Esophagus squamous epithelium (tissue), 5 donors: Measurements from ENCODE around the gene MBP. TPM values are rescaled to one million over a fixed set of nuclear protein-coding genes. Genes with fewer than 3 reads are reported as not detected.

ENCODE experiments used
- DNase-seq: peaks from one replicate; lab custom pipeline; 2025; lab: John Stamatoyannopoulos, UW
- H3K27ac ChIP-seq, 4 donors: fragments of 200-600 bp; sonication (generic); one replicate each; pipeline ENCODE4 v1.5.1; 2016 to 2019; ENCODE audit warnings: mild to moderate bottlenecking in 1 of 4
- H3K27me3 ChIP-seq, 4 donors: fragments of 200-600 bp; sonication (generic); 1 replicate in 3 of 4; 2 replicates in 1 of 4; pipeline versions ENCODE4 v1.5.1 to v1.6.0; 2017 to 2021; ENCODE audit warnings: antibody characterized with exemption in 1 of 4
- H3K36me3 ChIP-seq, 3 donors: fragments of 200-600 bp; sonication (generic); one replicate each; pipeline ENCODE4 v1.5.1; 2016 to 2019
- H3K4me1 ChIP-seq, 3 donors: fragments of 200-600 bp; sonication (generic); one replicate each; pipeline ENCODE4 v1.5.1; 2017 to 2019
- H3K4me3 ChIP-seq, 4 donors: fragments of 200-600 bp; sonication (generic); 1 replicate in 3 of 4; 2 replicates in 1 of 4; pipeline ENCODE4 v1.5.1; 2016 to 2019; ENCODE audit warnings: mild to moderate bottlenecking in 2 of 4, moderate library complexity in 1 of 4
- H3K9me3 ChIP-seq, 3 donors: fragments of 200-600 bp; sonication (generic); one replicate each; pipeline ENCODE4 v1.5.1; 2016 to 2019
- CTCF ChIP-seq, 6 experiments: fragments of 450-650 bp in 4 of 6; fragments of 200-600 bp in 2 of 6; sonication (generic) in 2 of 6; IDR thresholded peaks; one replicate each; pipeline ENCODE4 v1.5.1; 2016 to 2019; ENCODE audit warnings: antibody characterized with exemption in 6 of 6, mild to moderate bottlenecking in 4 of 6, moderate library complexity in 4 of 6
- POLR2A ChIP-seq, 4 donors: fragments of 450-650 bp; IDR thresholded peaks; one replicate each; pipeline ENCODE4 v1.6.1; 2017; ENCODE audit warnings: antibody characterized with exemption in 4 of 4, mild to moderate bottlenecking in 4 of 4, moderate library complexity in 3 of 4
- WGBS, 2 donors: methylation state at CpG; one replicate each; pipeline ENCODE4 v1.1.5; 2018; 5-methylcytosine and 5-hydroxymethylcytosine counted together
- intact Hi-C: fragments of 100-400 bp; cut with DNase I; formaldehyde crosslinking; loops from one replicate; pipeline ENCODE4 v1.15.0; 2022
- total RNA-seq, 4 donors: library from RNA; depleted of rRNA; stranded (reverse); fragments of >200 nt; gene quantifications; one replicate each; pipeline ENCODE4 v1.1.0, GENCODE V29; 2016
- donor health status: DM: yes; HTN: yes; CAD: no.

Gene MBP
- total RNA-seq, 4 donors from 2014 or later = 21.9 to 38.9 (median 25.2) TPM

GRCh38 chr18:77086034-77086433 is 46.5 kb downstream of the MBP start:
- Histone ChIP-seq H3K36me3 (peaks cover 0 to 12% (median 0%) of the 10 kb centered on the region in 3 donors), H3K4me1 (peaks cover 10 to 73% (median 52%) of the 10 kb centered on the region in 3 donors), H3K27ac (peak overlapping the region; percentile 70 to 85 (median 78)), H3K4me3 (no peak overlapping the region), H3K27me3 (no peaks in the 10 kb centered on the region), H3K9me3 (no peaks in the 10 kb centered on the region)
- 35 to 58% methylated on average over 3 of the region's 3 CpGs for WGBS, 2 donors
- intact Hi-C loops = no loop called here
- no peak for DNase-seq
- no peak for TF ChIP-seq POLR2A (IDR thresholded peaks at IDR 0.05)
- no peak for TF ChIP-seq CTCF (IDR thresholded peaks at IDR 0.05)

GRCh38 chr18:77084688-77085035 is 47.9 kb downstream of the MBP start:
- H3K27me3 ChIP-seq = no peaks in the 10 kb centered on the region
- H3K4me3 ChIP-seq = no peak overlapping the region
- no peak for DNase-seq
- H3K9me3 ChIP-seq = no peaks in the 10 kb centered on the region
- peaks cover 0 to 8% (median 0%) of the 10 kb centered on the region in 3 donors for H3K36me3 ChIP-seq
- peaks cover 8 to 82% (median 52%) of the 10 kb centered on the region in 3 donors for H3K4me1 ChIP-seq
- 59 to 72% methylated on average over 1 of the region's 1 CpG for WGBS, 2 donors
- intact Hi-C loops = no loop called here
- H3K27ac ChIP-seq = peak overlapping the region in 3 of 4 donors; percentile 57 to 85 (median 79)
- TF ChIP-seq CTCF (IDR thresholded peaks at IDR 0.05) (no peak), POLR2A (IDR thresholded peaks at IDR 0.05) (no peak)

GRCh38 chr18:77082316-77082955 is 50.1 kb downstream of the MBP start:
- no peak overlapping the region for H3K4me3 ChIP-seq
- intact Hi-C loops = no loop called here
- H3K27me3 ChIP-seq = no peaks in the 10 kb centered on the region
- H3K36me3 ChIP-seq = peaks cover 0 to 11% (median 0%) of the 10 kb centered on the region in 3 donors
- peaks cover 2 to 62% (median 40%) of the 10 kb centered on the region in 3 donors for H3K4me1 ChIP-seq
- TF ChIP-seq CTCF (IDR thresholded peaks at IDR 0.05) (no peak), POLR2A (IDR thresholded peaks at IDR 0.05) (no peak)
- no peak overlapping the region for H3K27ac ChIP-seq
- no peaks in the 10 kb centered on the region for H3K9me3 ChIP-seq
- no peak for DNase-seq
- WGBS, 2 donors = 85 to 86% methylated on average over 9 of the region's 9 CpGs

- no peak for DNase-seq
- Histone ChIP-seq H3K27me3 (no peaks in the 10 kb centered on the region), H3K4me3 (no peak overlapping the region), H3K27ac (peak overlapping the region in 1 of 4 donors; percentile 29), H3K9me3 (no peaks in the 10 kb centered on the region), H3K4me1 (peaks cover 0 to 51% (median 29%) of the 10 kb centered on the region in 3 donors), H3K36me3 (peaks cover 0 to 15% (median 0%) of the 10 kb centered on the region in 3 donors)
- whole genome bisulfite sequencing, 2 donors = 54 to 76% methylated on average over 2 of the region's 2 CpGs
- TF ChIP-seq CTCF (IDR thresholded peaks at IDR 0.05) (no peak), POLR2A (IDR thresholded peaks at IDR 0.05) (no peak)
- intact Hi-C loops = no loop called here
These were observed 51.2 kb downstream of the MBP start for GRCh38 chr18:77081390-77081778.

- no peak for TF ChIP-seq CTCF (IDR thresholded peaks at IDR 0.05)
- TF ChIP-seq POLR2A (IDR thresholded peaks at IDR 0.05) = no peak
- no peak overlapping the region for H3K4me3 ChIP-seq
- no peaks in the 10 kb centered on the region for H3K27me3 ChIP-seq
- DNase-seq = peak; percentile 17
- 57 to 65% methylated on average over 11 to 12 of the region's 12 CpGs for WGBS, 2 donors
- peak overlapping the region in 2 of 4 donors; percentile 11 to 29 for H3K27ac ChIP-seq
- H3K36me3 ChIP-seq = peaks cover 0 to 19% (median 0%) of the 10 kb centered on the region in 3 donors
- intact Hi-C loops = no loop called here
- H3K9me3 ChIP-seq = no peaks in the 10 kb centered on the region
- H3K4me1 ChIP-seq = peaks cover 0 to 42% (median 19%) of the 10 kb centered on the region in 3 donors
These were observed 52.5 kb downstream of the MBP start for GRCh38 chr18:77079954-77080682.
